NCI-H748 (cell line): Measurements from ENCODE around the gene RASGEF1C.

Experiments
- DNase-seq: peaks from one replicate; lab custom pipeline; 2025; ENCODE audit not compliant: unreplicated experiment; lab: John Stamatoyannopoulos, UW

The RASGEF1C gene

GRCh38 chr5:180086816-180087399, 122.1 kb downstream of the RASGEF1C start:
- no peak for DNase-seq

GRCh38 chr5:180085837-180086236, 123.2 kb downstream of the RASGEF1C start:
- no peak for DNase-seq

GRCh38 chr5:180084638-180085561, 124.1 kb downstream of the RASGEF1C start:
- DNase-seq = peak; percentile 95

GRCh38 chr5:180083529-180084060, 125.4 kb downstream of the RASGEF1C start:
- DNase-seq = no peak

- no peak for DNase-seq
Measured at GRCh38 chr5:180082633-180083420, 126.2 kb downstream of the RASGEF1C start.

GRCh38 chr5:180081481-180081880, 127.5 kb downstream of the RASGEF1C start:
- DNase-seq = no peak

- no peak for DNase-seq
Measured at GRCh38 chr5:180080486-180081280, 128.3 kb downstream of the RASGEF1C start.

GRCh38 chr5:180079702-180080466, 129.1 kb downstream of the RASGEF1C start:
- DNase-seq = no peak

- no peak for DNase-seq
Measured at GRCh38 chr5:180078348-180078747, 130.7 kb downstream of the RASGEF1C start.

GRCh38 chr5:180077594-180078284, 131.3 kb downstream of the RASGEF1C start:
- no peak for DNase-seq

- DNase-seq = no peak
Measured at GRCh38 chr5:180075703-180076102, 133.3 kb downstream of the RASGEF1C start.

- no peak for DNase-seq
Measured at GRCh38 chr5:180074462-180074861, 134.5 kb downstream of the RASGEF1C start.

GRCh38 chr5:180072556-180072955, 136.5 kb downstream of the RASGEF1C start:
- DNase-seq = no peak

GRCh38 chr5:180072256-180072548, 136.8 kb downstream of the RASGEF1C start:
- DNase-seq = no peak

- DNase-seq = peak; percentile 90
Measured at GRCh38 chr5:180071531-180072255, 137.3 kb downstream of the RASGEF1C start, which contains the start of gene RNF130. Gene RNF130 (minus strand): TSS chr5:180071759. CDS start chr5:180071702, 57 bp downstream.

GRCh38 chr5:180070756-180071530, 138.1 kb downstream of the RASGEF1C start:
- peak; percentile 69 for DNase-seq

- DNase-seq = no peak
Measured at GRCh38 chr5:180069589-180070247, 139.3 kb downstream of the RASGEF1C start.
